HuH-7 (cell line): ENCODE results near the gene ANGPTL1.
"Not testable (repeated sequence)": the region's sequence is repeated elsewhere in the genome, so short reads cannot be mapped to it uniquely, and the experiment has no call there.

Experiments used
- DNase-seq: peaks from one replicate; pipeline ENCODE4 v3.0.0; 2011; ENCODE audit warnings: low spot score

ANGPTL1 gene

GRCh38 chr1:178867670-178868069, 3.2 kb downstream of the ANGPTL1 start:
- DNase-seq = no peak

GRCh38 chr1:178864326-178864725, 6.6 kb downstream of the ANGPTL1 start:
- no peak for DNase-seq

- DNase-seq = no peak
These were observed 8.0 kb downstream of the ANGPTL1 start for GRCh38 chr1:178862864-178863263.

GRCh38 chr1:178862416-178862815, 8.5 kb downstream of the ANGPTL1 start:
- no peak for DNase-seq

- DNase-seq = no peak
These were observed 13.8 kb downstream of the ANGPTL1 start for GRCh38 chr1:178857126-178857525.

GRCh38 chr1:178849918-178850317, 21.0 kb downstream of the ANGPTL1 start:
- no peak for DNase-seq

GRCh38 chr1:178847919-178848318, 23.0 kb downstream of the ANGPTL1 start:
- DNase-seq = not testable (repeated sequence)

GRCh38 chr1:178847396-178847849, 23.5 kb downstream of the ANGPTL1 start:
- DNase-seq = no peak

GRCh38 chr1:178846306-178846705, 24.6 kb downstream of the ANGPTL1 start:
- no peak for DNase-seq

- DNase-seq = no peak
These were observed 26.4 kb downstream of the ANGPTL1 start for GRCh38 chr1:178844436-178844835.

GRCh38 chr1:178825167-178825566, 45.7 kb downstream of the ANGPTL1 start:
- no peak for DNase-seq

GRCh38 chr1:178821134-178821866, 49.6 kb downstream of the ANGPTL1 start:
- DNase-seq = no peak

GRCh38 chr1:178819123-178819522, 51.8 kb downstream of the ANGPTL1 start:
- no peak for DNase-seq

GRCh38 chr1:178818416-178818815, 52.5 kb downstream of the ANGPTL1 start:
- no peak for DNase-seq

GRCh38 chr1:178810585-178810984, 60.3 kb downstream of the ANGPTL1 start:
- no peak for DNase-seq

GRCh38 chr1:178808529-178808928, 62.3 kb downstream of the ANGPTL1 start:
- no peak for DNase-seq

- DNase-seq = no peak
These were observed 64.1 kb downstream of the ANGPTL1 start for GRCh38 chr1:178806665-178807300.

- no peak for DNase-seq
These were observed 68.0 kb downstream of the ANGPTL1 start for GRCh38 chr1:178802873-178803272.
